SU-DHL-6 (cell line): ENCODE measurements around the gene CDH11.

ENCODE experiments used
- CTCF ChIP-seq: fragments of 200-600 bp; sonication (generic); IDR thresholded peaks from one replicate; pipeline ENCODE4 v1.5.1; 2017; ENCODE audit warnings: antibody characterized with exemption, mild to moderate bottlenecking, low read length, moderate library complexity; ENCODE audit not compliant: insufficient read depth, poor library complexity, severe bottlenecking
- EZH2phosphoT487 ChIP-seq: fragments of 200-600 bp; sonication (generic), shearing (Covaris generic); conservative IDR thresholded peaks from 2 replicates; pipeline ENCODE4 v1.6.1; 2018; ENCODE audit warnings: mild to moderate bottlenecking, antibody characterized with exemption, low read length, moderate library complexity, mixed read lengths

GRCh38 chr16:65114527-65114926 lies 7.3 kb downstream of the CDH11 start:
- no peak for TF ChIP-seq CTCF
- TF ChIP-seq EZH2phosphoT487, result no peak
